ENCODE measurements around the gene SEMA6B. TPM values are rescaled to one million over a fixed set of nuclear protein-coding genes. Genes with fewer than 3 reads are reported as not detected.
A peak's percentile ranks its signal among the peaks of the same experiment; 100 is the strongest.

SEMA6B gene
- total RNA-seq, 2 donors from 2014 or later = 3.9 to 10.8 TPM

DNA sequence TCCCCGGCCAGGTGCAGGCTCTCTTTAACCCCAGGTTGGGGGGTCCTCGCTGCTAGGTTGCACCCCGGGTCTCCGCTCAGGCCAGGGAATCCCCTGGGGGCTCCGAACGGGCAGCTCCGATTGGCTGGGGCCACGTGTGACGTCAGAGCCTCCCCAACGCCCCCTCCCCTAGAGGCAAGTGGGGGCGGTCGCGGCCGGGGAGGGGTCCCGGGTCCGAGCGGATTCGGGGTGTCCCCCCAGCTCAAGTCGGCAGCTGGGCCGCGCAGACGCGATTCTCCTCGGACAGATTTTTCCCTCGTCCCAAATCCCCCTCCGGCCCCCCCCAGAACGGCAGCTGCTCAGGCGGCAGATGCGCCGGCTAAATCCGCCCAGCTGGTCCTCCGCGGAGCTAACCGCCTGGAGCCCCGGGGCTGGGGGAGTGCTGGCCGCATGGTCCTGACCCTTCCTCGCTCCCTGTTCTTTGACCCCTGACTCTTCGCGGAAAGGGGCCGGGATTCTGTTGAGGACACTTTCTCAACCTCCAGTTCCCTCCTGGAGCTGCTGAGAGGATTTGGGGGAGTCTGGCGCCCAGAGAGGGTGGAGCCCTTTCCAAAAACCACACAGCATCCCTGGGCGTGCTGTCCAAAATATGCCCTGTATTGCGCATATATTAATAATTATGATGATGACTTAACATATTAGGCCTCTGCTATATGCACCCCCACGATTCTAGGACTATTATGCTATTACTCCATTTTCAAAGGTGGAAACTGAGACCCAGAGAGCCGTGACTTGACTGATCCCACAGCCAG lies 25.4 kb upstream of the SEMA6B start:
- DNase-seq (ENCODE audit: low spot score) = no peak
- H3K9me3 ChIP-seq = no peaks in the 10 kb centered on the region
- H3K4me1 ChIP-seq = peaks cover 0 to 27% of the 10 kb centered on the region in 2 donors
- TF ChIP-seq, protein P1, sequence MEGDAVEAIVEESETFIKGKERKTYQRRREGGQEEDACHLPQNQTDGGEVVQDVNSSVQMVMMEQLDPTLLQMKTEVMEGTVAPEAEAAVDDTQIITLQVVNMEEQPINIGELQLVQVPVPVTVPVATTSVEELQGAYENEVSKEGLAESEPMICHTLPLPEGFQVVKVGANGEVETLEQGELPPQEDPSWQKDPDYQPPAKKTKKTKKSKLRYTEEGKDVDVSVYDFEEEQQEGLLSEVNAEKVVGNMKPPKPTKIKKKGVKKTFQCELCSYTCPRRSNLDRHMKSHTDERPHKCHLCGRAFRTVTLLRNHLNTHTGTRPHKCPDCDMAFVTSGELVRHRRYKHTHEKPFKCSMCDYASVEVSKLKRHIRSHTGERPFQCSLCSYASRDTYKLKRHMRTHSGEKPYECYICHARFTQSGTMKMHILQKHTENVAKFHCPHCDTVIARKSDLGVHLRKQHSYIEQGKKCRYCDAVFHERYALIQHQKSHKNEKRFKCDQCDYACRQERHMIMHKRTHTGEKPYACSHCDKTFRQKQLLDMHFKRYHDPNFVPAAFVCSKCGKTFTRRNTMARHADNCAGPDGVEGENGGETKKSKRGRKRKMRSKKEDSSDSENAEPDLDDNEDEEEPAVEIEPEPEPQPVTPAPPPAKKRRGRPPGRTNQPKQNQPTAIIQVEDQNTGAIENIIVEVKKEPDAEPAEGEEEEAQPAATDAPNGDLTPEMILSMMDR (IDR thresholded peaks at IDR 0.05) = no peak
- no peaks in the 10 kb centered on the region for H3K36me3 ChIP-seq
- no peak overlapping the region for H3K27ac ChIP-seq
- peaks cover 0 to 23% of the 10 kb centered on the region in 2 donors for H3K27me3 ChIP-seq
- peak overlapping the region; percentile 41 to 55 for H3K4me3 ChIP-seq

DNA sequence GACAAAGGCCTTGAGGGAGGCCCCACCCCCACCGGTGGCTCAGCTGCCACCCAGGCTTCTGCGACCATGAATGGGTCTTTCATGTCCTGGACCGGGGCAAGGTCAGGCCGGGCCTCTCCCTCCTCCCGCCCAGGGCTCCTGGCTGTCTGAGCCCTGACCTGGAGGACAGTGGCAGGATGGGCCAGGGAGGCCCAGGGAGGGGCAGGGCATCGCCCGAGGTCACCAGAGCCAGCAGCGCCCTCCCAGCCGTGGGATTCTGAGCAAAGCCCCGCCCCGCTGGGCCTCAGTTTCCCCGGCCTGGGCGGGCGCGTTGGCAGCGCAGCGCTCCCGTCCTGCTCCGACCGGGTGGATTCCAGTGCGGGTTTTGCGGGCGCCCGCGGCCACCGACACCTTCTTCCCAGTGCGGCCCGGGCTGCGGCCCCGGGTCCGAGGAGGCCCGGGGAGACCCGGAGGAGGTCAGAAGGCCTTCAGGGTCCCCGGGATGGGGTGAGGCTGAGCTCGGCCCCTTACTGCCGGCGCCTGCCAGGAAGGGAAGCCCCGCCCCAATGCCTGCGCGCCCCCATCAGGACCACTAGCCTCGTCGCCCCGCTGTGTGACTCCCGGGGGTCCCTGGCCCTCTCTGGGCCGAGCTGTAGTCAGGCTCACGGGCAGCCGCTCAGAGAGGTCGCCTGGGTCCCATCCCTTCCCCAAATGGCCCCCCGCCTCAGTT lies 24.6 kb upstream of the SEMA6B start:
- H3K9me3 ChIP-seq = no peaks in the 10 kb centered on the region
- TF ChIP-seq, protein P1 (IDR thresholded peaks at IDR 0.05) = no peak
- H3K4me1 ChIP-seq = peaks cover 0 to 27% of the 10 kb centered on the region in 2 donors
- no peak overlapping the region for H3K27ac ChIP-seq
- no peaks in the 10 kb centered on the region for H3K36me3 ChIP-seq
- no peak for DNase-seq (ENCODE audit: low spot score)
- H3K4me3 ChIP-seq = peak overlapping the region; percentile 41 to 55
- H3K27me3 ChIP-seq = peaks cover 0 to 23% of the 10 kb centered on the region in 2 donors

DNA sequence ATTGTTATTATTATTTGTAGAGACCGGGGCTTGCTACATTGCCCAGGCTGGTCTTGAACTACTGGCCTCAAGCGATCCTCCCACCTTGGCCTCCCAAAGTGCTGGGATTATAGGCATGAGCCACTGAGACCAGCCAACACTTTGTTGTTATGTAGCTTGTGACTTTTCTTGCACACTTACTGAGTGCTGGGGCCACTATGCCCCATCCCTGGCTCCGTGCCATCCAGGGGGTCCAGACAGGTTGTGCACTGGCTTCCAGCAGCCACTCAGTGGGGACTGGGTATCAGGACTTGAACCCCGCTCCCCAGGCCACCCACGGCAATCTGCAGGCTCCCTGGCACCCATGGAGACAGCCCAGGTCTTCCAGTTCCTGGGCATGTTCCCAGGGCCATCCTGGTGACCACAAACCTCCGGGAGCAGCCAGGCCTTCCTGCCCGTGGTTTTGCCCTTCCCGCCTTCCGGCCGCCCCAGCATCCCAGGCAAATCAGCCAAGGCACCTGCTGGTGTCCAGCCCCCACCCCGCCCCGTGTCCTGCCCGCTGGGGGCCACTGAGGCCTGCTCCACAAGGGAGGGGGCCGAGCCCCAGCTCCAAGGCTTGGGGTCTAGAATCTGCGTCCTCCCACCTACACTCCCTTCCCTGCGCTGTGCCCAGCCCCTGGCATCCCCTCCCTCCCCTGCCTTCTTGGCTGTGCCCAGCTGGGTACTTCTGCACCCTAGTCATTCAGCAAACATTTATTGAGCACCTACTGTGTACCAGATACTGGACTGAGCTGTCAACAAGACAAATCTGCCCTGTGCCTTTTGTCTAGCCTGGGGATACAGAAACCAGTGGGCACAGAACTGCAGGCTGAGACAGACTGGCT lies 23.7 kb upstream of the SEMA6B start:
- H3K36me3 ChIP-seq = no peaks in the 10 kb centered on the region
- peaks cover 0 to 23% of the 10 kb centered on the region in 2 donors for H3K27me3 ChIP-seq
- H3K4me1 ChIP-seq = peaks cover 0 to 27% of the 10 kb centered on the region in 2 donors
- DNase-seq (ENCODE audit: low spot score) = no peak
- H3K9me3 ChIP-seq = no peaks in the 10 kb centered on the region
- H3K4me3 ChIP-seq = no peak overlapping the region
- no peak overlapping the region for H3K27ac ChIP-seq
- TF ChIP-seq, protein P1 (IDR thresholded peaks at IDR 0.05) = no peak

DNA sequence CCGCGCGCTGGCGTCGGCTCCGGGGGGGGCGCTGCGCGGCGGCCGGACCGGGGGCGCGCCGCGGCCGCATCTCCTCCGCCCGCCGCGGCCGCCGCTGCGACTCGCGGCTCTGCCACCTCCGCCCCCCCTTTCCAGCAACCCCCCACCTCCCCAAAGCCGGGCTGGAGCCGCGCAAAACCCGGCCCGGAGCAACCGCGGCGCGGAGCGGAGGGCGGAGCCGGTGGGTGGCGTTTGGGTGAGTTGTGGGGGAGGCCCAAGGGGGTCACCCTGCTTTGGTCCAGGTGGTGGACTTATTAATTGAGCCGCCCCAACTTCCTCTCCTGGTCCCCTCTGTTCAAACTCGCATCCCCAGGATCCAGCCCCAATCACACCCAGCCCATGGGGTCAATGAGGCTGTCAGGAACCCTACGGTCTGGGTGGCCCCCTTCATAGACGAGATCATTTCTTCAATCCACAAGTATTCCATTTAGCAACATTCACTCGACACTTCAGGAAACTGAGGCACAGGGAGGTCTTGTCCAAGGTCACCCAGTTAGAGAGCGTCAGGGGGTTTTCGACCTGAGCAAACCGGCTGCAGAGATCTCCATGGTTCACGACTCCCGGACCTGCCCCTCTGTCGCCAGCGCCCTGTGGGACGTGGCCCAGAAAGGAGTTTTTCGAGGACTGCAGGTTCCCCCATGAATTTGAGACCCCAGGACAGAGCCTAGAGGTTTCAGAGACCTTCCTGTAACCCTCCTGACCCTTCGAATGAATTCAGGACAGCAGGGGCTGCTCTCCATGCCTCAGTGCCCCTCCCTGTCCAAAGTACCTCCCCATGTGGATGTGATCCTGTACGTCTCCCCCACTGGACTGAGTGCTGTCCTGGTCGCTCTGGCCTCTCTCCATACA lies 22.4 kb upstream of the SEMA6B start:
- no peaks in the 10 kb centered on the region for H3K36me3 ChIP-seq
- no peaks in the 10 kb centered on the region for H3K9me3 ChIP-seq
- H3K4me1 ChIP-seq = peaks cover 0 to 27% of the 10 kb centered on the region in 2 donors
- TF ChIP-seq, protein P1 (IDR thresholded peaks at IDR 0.05) = no peak
- peaks cover 0 to 23% of the 10 kb centered on the region in 2 donors for H3K27me3 ChIP-seq
- H3K4me3 ChIP-seq = peak overlapping the region in 1 of 2 donors; percentile 43
- no peak overlapping the region for H3K27ac ChIP-seq
- no peak for DNase-seq (ENCODE audit: low spot score)

All from right atrium auricular region (tissue), 2 donors.